NB4 (cell line): Measurements from ENCODE around the gene KRTAP12-2.

Experiments used
- DNase-seq: peaks from one replicate; pipeline ENCODE4 v3.0.0; 2010; ENCODE audit warnings: low read depth
- H3K4me3 ChIP-seq: one replicate; pipeline ENCODE4 v1.5.1; 2011; ENCODE audit warnings: mild to moderate bottlenecking, low read depth, low read length, moderate library complexity
- CTCF ChIP-seq: IDR thresholded peaks from one replicate; pipeline ENCODE4 v1.5.1; 2012; ENCODE audit warnings: low read depth, low read length
- MYC ChIP-seq: IDR thresholded peaks from 2 replicates; pipeline ENCODE4 v1.6.1; 2011; ENCODE audit warnings: low read depth, low read length
- POLR2A ChIP-seq: IDR thresholded peaks from 2 replicates; pipeline ENCODE4 v1.6.1; 2011; ENCODE audit warnings: mild to moderate bottlenecking; ENCODE audit not compliant: insufficient read length; ENCODE audit errors: extremely low read depth
- TF ChIP-seq, protein P1 (sequence below): IDR thresholded peaks from 2 replicates; pipeline ENCODE4 v1.6.1; 2011; ENCODE audit warnings: low read depth, low read length

KRTAP12-2 gene

GRCh38 chr21:44658913-44659595, 7.7 kb downstream of the KRTAP12-2 start:
- DNase-seq, result peak; percentile 69

DNA sequence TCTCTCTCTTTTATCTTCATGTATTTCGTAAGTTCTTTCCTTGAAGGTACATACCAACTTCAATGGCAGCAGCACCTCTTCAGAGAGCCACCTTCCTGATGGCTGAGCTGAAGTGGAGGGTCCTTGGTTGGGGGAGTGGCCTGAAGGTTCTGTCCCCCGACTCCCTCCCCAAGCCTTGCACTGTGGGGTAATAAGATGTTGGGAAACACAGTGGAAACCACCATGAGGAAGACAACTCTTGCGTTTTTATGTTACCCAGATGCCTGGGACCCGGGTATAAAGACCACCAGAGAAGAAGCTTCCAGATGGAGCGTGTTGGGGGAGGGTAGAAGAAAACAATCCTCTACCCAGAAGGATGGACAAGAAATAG, 8.2 kb downstream of the KRTAP12-2 start:
- no peak overlapping the region for H3K4me3 ChIP-seq
- DNase-seq, result peak; percentile 48
- TF ChIP-seq CTCF (no peak), MYC (no peak), POLR2A (no peak)
- TF ChIP-seq, protein P1, sequence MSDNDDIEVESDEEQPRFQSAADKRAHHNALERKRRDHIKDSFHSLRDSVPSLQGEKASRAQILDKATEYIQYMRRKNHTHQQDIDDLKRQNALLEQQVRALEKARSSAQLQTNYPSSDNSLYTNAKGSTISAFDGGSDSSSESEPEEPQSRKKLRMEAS, result no peak

More at GRCh38 chr21:44658913-44659595, 7.7 kb downstream of the KRTAP12-2 start:
- no peak overlapping the region for H3K4me3 ChIP-seq
- no peak for TF ChIP-seq POLR2A
- no peak for TF ChIP-seq MYC
- TF ChIP-seq, protein P1, result no peak
- no peak for TF ChIP-seq CTCF

DNA sequence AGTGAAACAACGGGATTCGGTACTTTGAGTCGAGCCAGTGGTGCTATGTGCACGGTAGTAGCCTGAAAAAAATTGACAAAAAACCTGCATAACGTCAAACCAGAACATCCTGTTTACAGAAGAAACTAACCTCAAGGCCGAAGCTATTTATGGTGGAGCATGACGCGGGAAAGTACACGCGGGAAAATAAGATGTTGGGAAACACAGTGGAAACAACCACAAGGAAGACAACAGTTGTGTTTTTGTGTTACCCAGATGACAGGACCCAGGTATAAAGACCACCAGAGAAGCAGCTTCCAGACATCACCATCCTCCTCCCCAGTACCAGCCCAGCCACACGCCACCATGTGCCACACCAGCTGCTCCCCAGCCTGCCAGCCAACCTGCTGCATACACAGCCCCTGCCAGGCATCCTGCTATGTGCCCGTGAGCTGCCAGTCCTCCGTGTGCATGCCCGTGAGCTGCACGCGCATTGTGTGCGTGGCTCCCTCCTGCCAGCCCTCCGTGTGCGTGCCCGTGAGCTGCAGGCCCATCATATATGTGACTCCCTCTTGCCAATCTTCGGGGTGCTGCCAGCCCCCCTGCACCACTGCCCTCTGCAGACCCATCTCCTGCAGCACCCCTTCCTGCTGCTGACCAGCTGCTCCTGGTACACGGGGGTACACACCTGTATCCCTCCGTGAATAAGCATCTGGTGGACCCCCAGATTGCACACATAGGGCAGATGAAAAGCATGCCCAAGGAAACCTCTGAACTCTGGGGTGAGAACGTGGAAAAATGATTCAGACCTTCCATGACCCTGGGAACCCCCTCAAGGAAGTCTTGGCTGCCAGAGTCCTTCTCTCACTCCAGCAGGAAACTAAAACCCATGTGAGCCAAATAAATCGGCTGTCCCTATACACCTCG, 8.8 kb downstream of the KRTAP12-2 start, which contains the start of gene KRTAP12-3:
TSS of gene KRTAP12-3 (plus strand) at position 298 of the 906 bp plus-strand sequence. CDS start at position 346, 48 bp downstream.
- no peak for DNase-seq
- H3K4me3 ChIP-seq, result no peak within 1 kb of the TSS
- TF ChIP-seq CTCF (no peak), POLR2A (no peak), MYC (no peak)
- TF ChIP-seq, protein P1, result no peak

GRCh38 chr21:44656868-44657267, 9.9 kb downstream of the KRTAP12-2 start:
- DNase-seq, result no peak
- no peak overlapping the region for H3K4me3 ChIP-seq

More at GRCh38 chr21:44656868-44657267, 9.9 kb downstream of the KRTAP12-2 start:
- TF ChIP-seq MYC, result no peak
- no peak for TF ChIP-seq CTCF
- TF ChIP-seq POLR2A, result no peak
- TF ChIP-seq, protein P1, result no peak
